HG02623 (cell line): ENCODE data around the gene TMEM272.

Experiments used
- ATAC-seq: cut with Tn5 transposase; IDR thresholded peaks from one replicate; pipeline ENCODE4 v1.9.1; 2021; ENCODE audit warnings: moderate library complexity; ENCODE audit not compliant: unreplicated experiment

Gene TMEM272

DNA sequence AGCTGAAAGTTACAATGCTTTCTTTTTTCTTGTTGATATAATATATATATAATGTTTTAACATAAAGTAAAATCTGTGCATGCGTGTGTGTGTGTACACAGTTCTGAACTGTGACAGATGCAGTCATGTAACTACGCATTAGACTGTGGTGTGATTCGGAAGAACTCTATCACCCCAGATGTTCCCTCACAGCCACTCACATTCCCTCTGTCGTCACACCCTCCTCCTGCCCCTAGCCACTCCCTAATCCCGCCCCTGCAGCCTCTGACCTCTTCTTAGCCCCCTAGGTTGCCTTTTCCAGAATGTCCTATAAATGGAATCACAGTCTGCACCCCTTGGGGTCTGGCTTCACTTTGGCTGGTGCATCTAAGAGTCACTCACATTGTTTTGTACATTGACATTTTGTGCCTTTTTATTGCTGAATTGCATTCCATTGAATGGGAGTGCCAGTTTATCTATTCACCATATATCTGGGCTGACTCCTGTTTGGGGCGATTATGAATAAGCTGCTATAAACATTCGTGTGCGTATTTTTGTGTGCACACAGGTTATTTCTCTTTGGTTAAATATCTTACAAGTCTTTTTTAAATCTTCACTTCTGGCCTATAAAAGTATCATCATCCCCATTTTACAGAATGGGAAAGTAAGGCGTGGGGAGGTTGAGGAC lies 61.4 kb downstream of the TMEM272 start:
- no peak for ATAC-seq

DNA sequence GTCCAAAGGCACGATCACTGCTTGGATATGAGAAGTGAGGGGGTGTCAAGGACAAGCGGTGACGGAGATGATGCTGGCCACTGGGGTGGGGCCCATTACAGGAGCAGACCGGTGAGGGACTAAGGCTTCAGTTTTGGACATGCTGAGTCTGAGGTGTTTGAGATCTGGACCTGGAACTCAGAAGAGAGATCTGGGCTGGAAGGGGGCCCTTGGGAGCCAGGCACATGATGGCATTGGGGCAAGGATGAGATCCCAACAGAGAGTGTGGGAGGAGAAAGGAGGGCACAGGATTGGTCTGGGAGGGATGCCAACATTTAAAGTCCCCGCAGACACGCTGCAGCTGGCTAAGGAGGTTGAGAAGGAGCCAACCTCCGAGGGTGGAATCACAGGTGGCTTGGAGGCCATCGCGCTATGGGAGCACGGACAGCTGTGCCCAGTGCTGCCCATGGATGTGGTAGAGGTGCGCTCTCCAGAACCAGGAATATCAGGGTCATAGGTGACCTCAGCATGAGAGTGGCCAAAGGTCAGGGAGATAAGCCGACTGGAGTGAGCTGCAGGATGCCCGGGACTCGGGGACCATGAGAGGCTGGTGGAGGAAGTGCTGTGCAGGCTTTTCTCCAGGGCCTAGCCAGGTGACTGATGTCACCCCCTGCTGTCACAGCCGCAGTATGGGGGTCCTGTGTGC lies 62.8 kb downstream of the TMEM272 start:
- ATAC-seq = no peak

DNA sequence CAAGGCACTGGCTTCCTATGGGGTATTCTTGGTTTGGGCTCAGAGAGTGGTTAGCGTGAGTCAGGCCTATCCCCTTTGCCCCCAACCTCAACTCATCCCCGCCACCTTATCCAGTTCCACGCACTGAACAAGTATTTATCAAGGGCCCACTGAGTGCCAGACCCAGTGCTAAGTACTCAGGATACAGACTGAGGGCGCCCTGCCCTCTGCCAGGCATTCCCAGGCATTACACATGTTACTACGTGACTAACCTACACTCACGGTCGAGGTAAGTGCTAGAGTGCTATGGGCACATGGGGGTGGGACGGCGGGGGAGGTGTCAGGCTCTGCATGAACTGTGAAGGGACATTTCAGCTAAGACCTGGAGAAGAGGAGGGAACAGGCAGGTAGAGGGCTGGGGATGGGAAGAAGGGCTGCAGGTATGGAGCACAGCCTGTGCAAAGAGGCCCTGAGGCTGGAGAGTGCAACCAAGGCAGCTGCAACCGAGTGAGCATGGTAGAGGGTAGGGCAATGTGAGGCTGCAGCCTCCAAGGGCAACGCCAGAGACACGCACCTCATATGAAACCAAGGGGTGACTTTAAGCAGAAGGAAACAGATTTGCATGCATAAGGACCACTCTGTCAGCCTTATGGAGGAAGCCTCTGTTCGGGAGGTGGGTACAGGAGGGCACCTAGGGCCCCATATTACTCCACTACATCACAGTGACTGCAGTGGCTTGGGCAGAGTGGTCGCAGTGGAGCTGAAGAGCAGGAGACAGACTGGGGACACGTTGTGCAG lies 63.5 kb downstream of the TMEM272 start:
- peak; percentile 58 for ATAC-seq

DNA sequence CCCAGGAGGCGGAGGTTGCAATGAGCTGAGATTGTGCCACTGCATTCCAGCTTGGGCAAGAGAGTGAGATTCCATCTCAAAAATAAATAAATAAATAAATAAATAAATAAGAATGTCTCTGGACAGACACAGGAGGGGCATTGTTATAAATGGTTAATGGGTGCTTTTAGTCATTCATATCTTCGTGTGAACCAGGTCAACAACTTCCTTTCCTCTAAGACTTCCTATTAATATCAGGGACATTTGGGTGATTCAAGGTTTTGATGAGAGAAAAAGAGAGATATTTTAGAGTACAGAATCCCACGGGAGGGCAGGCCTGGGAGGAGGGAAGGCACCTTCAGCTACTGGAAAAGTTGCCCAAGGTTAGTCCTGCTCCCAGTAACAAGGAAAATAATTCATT lies 64.9 kb downstream of the TMEM272 start:
- ATAC-seq = no peak

DNA sequence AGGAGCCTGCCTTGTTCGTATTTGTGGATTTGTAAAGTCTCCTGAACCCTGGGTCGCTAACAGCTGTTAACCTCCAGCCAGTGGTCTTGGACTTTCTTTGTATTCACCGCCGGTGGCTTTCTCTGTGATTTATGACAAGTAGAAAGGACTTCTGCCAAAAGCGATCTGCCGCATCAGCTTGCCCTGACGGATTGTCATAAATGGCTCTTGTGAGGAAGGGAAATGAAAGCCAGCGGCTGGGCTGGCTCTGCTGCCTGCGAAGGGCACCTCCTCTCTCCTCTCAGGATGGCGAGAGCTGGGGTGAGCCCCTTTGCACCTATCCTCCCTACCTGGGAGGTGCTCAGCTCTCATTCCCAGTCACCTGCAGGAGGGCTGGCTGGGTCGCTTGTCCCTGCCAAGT lies 66.6 kb downstream of the TMEM272 start:
- ATAC-seq = no peak

DNA sequence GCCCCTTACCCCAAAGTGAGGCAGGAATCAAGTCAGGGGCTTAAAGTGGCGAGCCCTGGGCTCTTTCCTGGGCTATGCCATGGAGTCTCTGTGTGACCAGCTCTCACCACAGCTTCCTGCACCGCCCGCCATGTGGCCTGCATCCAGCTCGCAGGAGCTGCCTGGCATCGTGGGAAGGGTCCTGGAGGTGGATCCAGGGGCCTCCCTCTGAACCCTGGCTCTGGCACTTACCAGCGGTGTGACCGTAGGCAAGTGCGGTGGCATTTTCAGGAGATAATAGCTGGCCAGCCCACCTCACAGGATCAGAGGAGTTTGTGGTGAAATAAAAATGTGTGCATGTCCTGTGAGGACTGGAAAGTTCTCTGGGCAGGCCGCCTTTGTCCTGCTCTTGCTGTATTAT lies 67.1 kb downstream of the TMEM272 start:
- no peak for ATAC-seq

DNA sequence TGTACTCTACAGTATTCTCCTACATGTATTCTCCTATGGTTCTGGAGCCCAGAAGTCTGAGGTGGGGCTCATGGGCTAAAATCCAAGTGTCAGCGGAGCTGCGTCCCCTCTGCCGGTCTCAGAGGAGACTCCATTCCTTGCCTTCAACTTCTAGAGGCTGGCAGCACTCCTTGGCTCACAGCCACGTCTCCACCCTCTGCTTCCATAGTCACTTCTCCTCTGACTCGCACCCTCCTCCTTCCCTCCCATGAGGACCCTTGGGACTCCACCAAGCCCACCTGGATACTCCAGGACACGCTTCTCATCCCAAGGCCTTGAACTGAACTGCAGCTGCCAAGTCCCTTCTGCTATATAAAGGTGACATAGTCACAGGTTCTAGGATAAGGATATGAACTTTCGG lies 68.8 kb downstream of the TMEM272 start:
- no peak for ATAC-seq

DNA sequence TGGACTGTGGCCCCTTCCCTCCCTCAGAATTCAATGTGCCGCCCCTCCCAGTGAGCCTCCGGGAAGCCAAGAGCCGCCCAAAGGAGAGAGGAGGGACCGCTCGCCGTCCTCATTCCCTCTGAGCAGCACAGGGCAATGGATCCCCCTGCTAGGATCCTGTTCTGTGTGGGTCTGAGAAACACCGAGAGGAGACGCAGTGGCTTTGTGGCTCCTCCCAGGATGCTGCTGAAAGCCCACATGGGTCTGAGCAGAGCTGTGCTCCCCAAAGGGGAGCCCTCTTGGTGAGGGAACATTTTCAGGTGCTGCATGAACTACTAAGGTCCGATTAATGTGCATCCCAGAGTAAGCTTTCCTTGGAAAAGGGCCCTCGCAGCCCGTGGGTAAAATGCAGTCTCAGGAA lies 71.5 kb downstream of the TMEM272 start:
- no peak for ATAC-seq

DNA sequence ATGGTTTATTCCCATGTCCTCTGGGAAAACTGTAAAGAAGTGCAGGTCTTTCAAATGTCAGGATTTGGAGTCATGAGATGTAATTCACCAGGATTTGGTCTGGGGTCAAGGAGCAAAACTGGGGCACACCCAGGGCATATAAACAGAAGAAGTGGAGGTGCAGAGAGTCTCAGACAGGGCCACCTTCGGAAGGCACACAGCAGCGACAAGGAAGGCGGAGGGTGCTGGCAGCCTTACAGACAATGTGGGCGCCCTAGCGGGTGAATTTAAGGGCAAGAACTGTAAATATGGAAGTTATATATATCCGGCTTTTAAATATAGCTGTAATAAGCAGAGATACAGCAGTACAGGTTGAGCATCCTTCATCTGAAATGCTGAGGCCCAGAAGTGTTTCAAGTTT lies 72.2 kb downstream of the TMEM272 start:
- ATAC-seq = no peak

DNA sequence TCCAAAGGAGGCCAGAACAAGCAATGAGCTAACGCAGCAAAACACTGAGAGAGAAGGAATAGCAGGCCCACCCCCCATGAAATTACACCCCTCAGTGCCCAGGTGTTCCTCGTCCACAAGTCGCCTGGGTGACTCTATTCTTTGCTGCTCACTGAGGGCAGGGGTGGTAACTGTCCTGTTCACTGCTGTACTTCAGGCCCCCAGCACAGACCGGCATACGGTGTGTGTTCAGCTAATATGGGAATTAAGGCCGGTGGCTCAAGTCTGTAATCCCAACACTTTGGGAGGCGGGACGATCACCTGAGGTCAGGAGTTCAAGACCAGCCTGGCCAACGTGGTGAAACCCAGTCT lies 72.9 kb downstream of the TMEM272 start:
- no peak for ATAC-seq

DNA sequence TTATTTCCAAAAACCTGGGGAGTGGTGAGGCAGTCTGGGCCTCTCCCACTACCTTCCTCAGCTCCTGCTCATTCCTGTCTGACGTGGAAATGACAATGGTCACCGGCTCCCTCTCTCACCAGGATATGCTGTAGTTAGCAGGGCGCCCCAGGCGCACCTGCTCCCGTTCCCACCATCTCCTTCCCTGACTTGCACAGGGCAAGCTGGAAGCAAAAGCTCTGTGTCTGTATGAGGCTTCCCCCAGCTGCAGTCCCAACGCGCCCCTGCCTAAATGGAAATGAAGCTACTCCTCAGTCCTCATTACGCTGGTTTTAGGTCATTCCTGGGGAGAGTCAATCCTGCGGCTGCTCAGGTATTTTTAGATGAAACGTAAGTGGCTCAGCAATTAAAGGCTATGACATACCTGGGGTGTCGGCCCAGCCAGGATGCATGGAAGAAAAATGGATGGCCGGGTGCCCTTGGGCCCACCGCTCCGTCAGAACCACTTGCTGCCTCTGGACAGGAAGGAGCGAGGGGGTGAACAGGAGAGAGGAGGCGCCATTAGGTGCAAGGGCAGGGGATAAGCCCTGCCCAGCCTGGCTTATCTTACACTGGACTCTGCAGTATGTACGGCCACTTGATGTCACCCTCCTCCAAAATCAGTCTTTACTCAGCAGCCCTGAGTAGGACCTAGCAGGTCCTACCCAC lies 73.4 kb downstream of the TMEM272 start:
- ATAC-seq = no peak

DNA sequence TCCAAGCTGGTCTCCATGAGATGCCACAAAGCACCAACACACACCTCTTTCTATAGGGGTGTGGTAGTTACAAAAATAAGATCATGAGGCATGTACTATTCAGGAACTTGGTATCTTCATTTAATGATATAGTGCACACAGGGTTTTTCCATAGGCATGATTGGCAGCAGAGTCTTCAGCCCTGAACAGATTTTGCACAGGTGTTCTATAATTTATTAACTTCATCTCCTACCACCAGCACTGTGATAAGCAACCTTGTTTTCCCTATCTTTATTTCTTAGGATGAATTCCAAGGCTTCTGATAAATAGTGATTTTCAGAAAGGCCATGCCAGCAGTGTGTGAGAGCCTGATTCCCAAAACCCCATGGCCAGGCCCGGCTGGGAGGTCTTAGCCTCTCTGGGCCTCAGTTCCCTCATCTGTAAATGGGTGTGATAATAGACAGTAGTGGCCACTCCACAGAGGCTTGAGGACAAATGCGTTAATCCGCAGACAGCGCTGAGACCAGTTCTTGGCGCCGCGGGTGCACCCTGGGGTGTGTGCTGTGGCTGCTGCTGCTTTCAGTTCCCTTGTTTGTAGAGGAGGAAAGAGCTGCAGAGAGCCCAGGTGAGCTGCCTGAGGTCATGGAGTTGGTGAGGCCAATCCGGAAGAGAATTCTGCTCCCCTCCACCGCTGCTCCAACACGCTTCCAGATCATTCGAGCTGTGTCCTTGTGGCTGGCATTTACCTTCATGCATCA lies 74.1 kb downstream of the TMEM272 start:
- no peak for ATAC-seq

DNA sequence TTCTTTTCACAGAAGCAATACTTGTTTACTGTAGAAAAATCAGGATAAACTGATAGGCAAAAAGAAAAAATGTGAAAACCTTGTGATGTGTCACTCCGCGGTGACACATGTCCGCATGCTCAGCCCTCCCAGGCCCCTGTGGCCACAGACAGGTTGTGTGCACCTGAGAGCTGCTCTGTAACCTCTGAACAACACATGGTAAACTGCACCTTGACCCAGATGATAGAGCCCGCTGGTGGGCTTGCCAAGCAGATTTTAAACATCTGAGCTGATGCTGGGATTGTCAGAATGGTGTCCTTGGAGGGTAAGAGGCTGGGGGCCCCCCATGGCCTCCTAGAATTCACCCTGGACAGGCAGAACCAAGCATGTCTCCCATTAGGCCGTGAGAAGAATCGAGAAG lies 74.8 kb downstream of the TMEM272 start:
- no peak for ATAC-seq

DNA sequence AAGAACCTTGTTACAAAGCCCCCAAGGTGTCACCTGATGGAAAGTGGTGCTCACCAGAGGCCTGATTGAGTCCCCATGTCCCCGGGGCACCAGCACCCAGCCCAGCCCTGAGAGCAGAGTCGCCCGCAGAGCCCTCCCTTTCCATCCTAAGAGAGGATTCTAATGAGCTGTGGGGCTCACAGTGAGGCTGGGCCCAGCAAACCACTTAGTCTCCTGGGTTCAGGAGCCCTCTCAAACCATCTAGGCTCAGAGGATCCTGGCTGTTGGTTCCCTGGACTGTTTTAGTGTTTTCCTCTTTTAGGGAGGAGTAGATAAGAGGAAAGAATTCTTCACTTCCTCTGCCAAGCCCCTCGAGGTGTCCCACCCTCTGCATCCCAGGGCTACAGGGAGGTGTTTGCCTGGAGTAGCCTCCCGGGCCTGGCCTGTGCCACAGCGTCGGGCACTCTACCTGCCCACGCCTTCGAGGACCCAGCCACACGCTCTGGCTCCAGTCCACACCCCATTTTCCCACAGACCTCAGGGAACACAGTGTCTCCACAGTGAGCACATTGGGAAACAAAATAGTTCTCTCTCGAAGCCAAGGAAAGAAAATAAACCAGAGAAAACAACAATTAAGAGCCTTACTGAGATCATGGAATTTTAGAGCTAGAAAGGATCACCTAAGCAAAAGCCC lies 75.4 kb downstream of the TMEM272 start:
- no peak for ATAC-seq

DNA sequence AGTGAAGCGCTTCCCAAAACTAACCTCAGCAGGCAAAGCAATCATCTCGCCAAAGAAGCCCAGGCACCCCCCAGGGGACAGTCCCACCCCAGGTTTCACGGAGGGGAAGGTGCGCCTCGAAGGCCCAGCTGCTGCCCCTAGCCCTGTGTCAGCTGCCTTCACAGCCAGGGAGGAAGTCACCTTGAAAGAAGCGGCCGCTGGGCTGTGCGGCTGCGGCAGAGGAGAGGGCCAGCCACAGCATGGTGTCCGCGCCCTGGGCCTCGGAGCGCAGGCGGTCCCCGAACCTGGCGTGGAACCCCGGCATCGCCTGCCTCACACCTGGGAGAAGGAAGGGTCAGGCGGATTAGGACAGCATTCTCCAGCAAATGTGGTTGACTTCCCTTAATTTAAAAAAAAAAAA lies 76.0 kb downstream of the TMEM272 start:
- ATAC-seq = no peak

DNA sequence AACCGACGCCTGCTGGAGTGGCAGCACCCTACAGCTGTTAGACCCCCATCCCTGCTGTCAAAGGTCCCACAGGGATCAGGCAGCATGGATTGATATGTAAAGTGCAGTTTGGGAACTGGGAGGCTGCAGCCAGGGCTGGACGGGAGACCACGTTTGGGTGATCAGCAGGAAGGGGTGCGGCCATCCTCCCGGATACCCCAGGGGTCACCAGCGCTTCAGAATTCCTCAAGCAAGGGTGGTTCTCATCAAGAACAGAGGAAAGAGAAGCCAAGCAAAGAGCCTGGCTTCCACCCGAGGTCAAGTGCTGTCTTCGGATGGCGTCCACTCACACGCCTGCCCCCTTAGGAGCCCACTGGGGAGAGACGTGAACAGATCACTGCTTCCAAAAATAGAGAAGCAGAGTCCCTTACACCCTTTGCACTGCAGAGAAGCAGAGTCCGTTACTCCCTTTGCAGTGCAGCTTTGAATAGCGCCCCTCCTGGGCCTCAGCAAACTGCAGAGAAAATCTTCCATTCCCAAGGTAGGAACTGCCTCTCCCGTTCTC lies 76.5 kb downstream of the TMEM272 start:
- ATAC-seq = no peak

DNA sequence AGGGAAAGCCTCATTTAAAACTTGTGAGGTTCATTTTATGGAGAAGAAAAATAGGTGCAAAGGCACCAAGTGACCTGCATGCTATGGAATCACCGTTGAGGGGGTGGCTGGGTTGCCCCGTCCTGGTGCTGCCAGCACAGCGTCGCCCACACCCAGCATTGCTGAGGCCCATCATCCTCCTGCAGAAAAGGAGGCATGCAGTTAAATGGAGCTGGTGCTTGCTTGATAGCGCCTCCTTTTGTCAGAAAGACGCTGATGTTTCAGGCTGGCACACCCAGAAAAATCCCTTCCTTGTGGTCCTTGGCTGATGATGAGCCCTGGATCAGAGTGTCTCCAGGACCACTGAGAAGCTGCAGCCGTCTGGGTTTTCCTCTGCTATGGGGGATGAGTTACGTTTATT lies 77.9 kb downstream of the TMEM272 start:
- ATAC-seq = no peak

DNA sequence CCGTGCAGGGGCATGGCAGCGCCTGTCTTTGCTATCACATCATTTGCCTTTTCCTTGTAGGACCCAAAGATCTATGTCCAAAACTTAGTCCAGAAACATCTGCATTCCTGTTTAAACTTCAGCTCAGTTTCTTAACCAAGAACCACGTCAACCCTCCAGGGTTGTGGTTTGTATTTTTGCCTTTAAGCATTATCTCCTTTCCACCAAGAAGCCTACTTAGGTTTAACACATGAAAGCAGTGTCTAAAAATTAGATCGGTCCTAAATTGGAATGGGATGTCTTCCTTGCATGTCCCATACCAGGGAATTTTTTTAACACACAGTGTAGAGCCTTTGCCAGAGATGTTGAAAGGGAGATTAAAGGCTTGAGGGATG lies 79.8 kb downstream of the TMEM272 start:
- ATAC-seq = no peak

DNA sequence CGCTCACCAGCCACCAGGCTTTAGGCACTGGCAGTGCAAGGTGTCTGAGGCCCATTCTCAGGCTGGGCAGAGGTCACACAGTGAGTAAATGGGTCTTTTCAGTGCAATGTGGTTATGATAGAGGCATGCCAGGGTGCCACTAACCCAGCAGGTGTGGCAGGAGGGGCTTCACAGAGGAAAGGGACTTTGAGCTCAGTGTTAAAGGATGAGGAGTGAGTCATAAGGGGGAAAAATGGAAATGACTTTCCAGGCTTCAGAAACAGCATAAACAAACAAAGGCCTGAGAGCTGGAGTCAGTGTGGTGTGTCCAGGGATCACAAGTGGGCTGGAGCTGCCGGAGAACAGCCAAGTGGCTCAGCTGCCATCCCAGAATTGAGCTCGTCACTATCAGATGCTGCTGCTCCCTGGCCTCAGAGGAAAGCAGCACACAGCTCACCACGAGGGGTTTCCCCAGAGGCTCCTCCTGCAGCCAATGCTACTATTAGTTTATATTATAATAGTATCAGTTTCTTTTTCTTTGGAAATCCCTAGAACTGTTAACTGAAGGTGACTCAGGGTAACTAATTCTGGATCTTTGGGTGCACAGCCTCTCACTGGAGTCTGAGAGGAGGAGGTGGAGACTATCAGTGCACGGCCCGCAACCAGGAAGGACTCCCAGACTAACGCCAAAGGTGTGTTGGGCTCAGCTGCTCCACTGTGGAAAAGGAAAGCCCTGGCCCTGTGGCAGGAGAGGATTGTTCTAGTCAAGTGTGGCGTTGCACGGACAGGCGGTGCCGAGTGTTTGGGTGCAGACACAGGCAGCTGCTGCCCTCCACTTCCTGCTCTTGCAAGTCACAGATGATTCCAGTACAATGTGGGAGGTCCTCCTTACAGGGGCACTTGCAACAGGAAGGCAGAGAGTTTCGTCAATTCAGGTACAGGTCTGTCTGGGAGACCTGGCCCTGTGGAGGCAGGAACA lies 80.5 kb downstream of the TMEM272 start:
- peak; percentile 76 for ATAC-seq
